SK-N-SH (cell line): ENCODE measurements around the gene SUMF1.

Experiments
- FOXM1 ChIP-seq: IDR thresholded peaks from 2 replicates; pipeline ENCODE4 v1.4.0; 2012; ENCODE audit warnings: low read depth, mild to moderate bottlenecking
- GABPA ChIP-seq: IDR thresholded peaks from 2 replicates; pipeline ENCODE4 v1.4.0; 2012; ENCODE audit warnings: low read depth, mild to moderate bottlenecking
- GATA2 ChIP-seq: sonication (generic); formaldehyde crosslinking; IDR thresholded peaks from 2 replicates; pipeline ENCODE4 v1.5.0; 2020; ENCODE audit warnings: mild to moderate bottlenecking, missing genetic modification reagents
- JUND ChIP-seq: IDR thresholded peaks from 2 replicates; pipeline ENCODE4 v1.4.0; 2012
- POLR2AphosphoS5 ChIP-seq: IDR thresholded peaks from 2 replicates; pipeline ENCODE4 v1.6.1; 2012; ENCODE audit warnings: low read depth, low read length
- RAD21 ChIP-seq: IDR thresholded peaks from 2 replicates; pipeline ENCODE4 v1.6.1; 2012; ENCODE audit warnings: mild to moderate bottlenecking, low read length
- SIN3A ChIP-seq: IDR thresholded peaks from 2 replicates; pipeline ENCODE4 v1.6.1; 2012; ENCODE audit warnings: low read depth, mild to moderate bottlenecking, low read length, moderate library complexity, borderline replicate concordance
- TAF1 ChIP-seq: IDR thresholded peaks from 2 replicates; pipeline ENCODE4 v1.6.1; 2012; ENCODE audit warnings: low read depth, mild to moderate bottlenecking, low read length, moderate library complexity, borderline replicate concordance
- TF ChIP-seq, protein P1 (sequence below): fragments of 200-600 bp; sonication (generic); IDR thresholded peaks from 2 replicates; pipeline ENCODE4 v1.6.1; 2017; ENCODE audit warnings: antibody characterized with exemption, mild to moderate bottlenecking, moderate library complexity
- TF ChIP-seq, protein P2 (sequence below): IDR thresholded peaks from 2 replicates; pipeline ENCODE4 v1.4.0; 2012; ENCODE audit warnings: low read depth
- TF ChIP-seq, protein P3 (sequence below): IDR thresholded peaks from 2 replicates; pipeline ENCODE4 v1.4.0; 2012; ENCODE audit warnings: low read depth, borderline replicate concordance
- TF ChIP-seq, protein P4 (sequence below): fragments of 150-350 bp; IDR thresholded peaks from 2 replicates; pipeline ENCODE4 v1.6.1; 2017; ENCODE audit warnings: antibody characterized with exemption, low read length, low read depth, borderline replicate concordance

DNA sequence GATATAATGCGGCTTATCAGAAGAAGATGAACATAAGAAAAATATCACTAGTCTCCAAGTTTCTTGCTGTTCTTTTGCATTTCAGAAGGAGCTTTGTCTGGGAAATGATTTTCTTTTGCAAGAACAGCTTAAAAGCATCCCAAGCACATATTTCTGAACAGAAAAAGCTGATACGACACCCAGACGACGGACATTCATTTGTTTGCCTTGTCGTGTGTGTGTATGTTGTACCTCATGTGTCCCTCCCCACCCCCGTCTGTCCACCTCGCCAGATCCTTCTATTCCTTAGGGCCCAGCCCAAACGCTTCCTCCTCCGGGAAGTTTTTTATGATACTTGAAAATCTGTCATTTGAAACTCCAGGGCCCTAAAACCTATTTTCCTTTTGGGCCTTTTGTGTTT is 34.9 kb upstream of the SUMF1 start:
- TF ChIP-seq GATA2 (CRISPR knock-in tag) (no peak), GABPA (no peak), RAD21 (no peak), FOXM1 (no peak), TAF1 (no peak), POLR2AphosphoS5 (no peak), JUND (no peak), SIN3A (no peak)
- TF ChIP-seq, protein P1, sequence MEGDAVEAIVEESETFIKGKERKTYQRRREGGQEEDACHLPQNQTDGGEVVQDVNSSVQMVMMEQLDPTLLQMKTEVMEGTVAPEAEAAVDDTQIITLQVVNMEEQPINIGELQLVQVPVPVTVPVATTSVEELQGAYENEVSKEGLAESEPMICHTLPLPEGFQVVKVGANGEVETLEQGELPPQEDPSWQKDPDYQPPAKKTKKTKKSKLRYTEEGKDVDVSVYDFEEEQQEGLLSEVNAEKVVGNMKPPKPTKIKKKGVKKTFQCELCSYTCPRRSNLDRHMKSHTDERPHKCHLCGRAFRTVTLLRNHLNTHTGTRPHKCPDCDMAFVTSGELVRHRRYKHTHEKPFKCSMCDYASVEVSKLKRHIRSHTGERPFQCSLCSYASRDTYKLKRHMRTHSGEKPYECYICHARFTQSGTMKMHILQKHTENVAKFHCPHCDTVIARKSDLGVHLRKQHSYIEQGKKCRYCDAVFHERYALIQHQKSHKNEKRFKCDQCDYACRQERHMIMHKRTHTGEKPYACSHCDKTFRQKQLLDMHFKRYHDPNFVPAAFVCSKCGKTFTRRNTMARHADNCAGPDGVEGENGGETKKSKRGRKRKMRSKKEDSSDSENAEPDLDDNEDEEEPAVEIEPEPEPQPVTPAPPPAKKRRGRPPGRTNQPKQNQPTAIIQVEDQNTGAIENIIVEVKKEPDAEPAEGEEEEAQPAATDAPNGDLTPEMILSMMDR: no peak
- TF ChIP-seq, protein P2, sequence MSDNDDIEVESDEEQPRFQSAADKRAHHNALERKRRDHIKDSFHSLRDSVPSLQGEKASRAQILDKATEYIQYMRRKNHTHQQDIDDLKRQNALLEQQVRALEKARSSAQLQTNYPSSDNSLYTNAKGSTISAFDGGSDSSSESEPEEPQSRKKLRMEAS: no peak
- TF ChIP-seq, protein P3, sequence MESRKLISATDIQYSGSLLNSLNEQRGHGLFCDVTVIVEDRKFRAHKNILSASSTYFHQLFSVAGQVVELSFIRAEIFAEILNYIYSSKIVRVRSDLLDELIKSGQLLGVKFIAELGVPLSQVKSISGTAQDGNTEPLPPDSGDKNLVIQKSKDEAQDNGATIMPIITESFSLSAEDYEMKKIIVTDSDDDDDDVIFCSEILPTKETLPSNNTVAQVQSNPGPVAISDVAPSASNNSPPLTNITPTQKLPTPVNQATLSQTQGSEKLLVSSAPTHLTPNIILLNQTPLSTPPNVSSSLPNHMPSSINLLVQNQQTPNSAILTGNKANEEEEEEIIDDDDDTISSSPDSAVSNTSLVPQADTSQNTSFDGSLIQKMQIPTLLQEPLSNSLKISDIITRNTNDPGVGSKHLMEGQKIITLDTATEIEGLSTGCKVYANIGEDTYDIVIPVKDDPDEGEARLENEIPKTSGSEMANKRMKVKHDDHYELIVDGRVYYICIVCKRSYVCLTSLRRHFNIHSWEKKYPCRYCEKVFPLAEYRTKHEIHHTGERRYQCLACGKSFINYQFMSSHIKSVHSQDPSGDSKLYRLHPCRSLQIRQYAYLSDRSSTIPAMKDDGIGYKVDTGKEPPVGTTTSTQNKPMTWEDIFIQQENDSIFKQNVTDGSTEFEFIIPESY: no peak
- TF ChIP-seq, protein P4, sequence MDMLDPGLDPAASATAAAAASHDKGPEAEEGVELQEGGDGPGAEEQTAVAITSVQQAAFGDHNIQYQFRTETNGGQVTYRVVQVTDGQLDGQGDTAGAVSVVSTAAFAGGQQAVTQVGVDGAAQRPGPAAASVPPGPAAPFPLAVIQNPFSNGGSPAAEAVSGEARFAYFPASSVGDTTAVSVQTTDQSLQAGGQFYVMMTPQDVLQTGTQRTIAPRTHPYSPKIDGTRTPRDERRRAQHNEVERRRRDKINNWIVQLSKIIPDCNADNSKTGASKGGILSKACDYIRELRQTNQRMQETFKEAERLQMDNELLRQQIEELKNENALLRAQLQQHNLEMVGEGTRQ: no peak
